Tibial artery (tissue), 4 donors: ENCODE results near the gene CYP39A1.

Source experiments
- DNase-seq, 2 donors: peaks; one replicate each; pipeline ENCODE4 v3.0.0-alpha.2; 2019
- H3K27ac ChIP-seq, 2 donors: fragments of 200-600 bp; sonication (generic) in 1 of 2; 1 replicate in 1 of 2; 2 replicates in 1 of 2; pipeline ENCODE4 v1.5.1; 2018 to 2019; ENCODE audit warnings: mild to moderate bottlenecking in 1 of 2
- H3K27me3 ChIP-seq, 2 donors: fragments of 200-600 bp; sonication (generic) in 1 of 2; one replicate each; pipeline versions ENCODE4 v1.5.1 to v1.6.0; 2016 to 2019
- H3K36me3 ChIP-seq, 3 donors: fragments of 200-600 bp; sonication (generic) in 2 of 3; one replicate each; pipeline ENCODE4 v1.5.1; 2016 to 2019; ENCODE audit warnings: mild to moderate bottlenecking in 2 of 3
- H3K4me1 ChIP-seq, 4 donors: fragments of 200-600 bp; sonication (generic) in 2 of 4; 1 replicate in 3 of 4; 2 replicates in 1 of 4; pipeline ENCODE4 v1.5.1; 2016 to 2019
- H3K4me3 ChIP-seq, 2 donors: fragments of 200-600 bp; sonication (generic) in 1 of 2; 1 replicate in 1 of 2; 2 replicates in 1 of 2; pipeline ENCODE4 v1.5.1; 2018 to 2019; ENCODE audit warnings: mild to moderate bottlenecking in 2 of 2
- H3K9me3 ChIP-seq, 3 donors: fragments of 200-600 bp; sonication (generic) in 1 of 3; one replicate each; pipeline ENCODE4 v1.5.1; 2016 to 2019
- CTCF ChIP-seq, 2 experiments: fragments of 200-600 bp in 1 of 2; fragments of 450-650 bp in 1 of 2; IDR thresholded peaks; one replicate each; pipeline ENCODE4 v1.5.1; 2017 to 2019; ENCODE audit warnings: antibody characterized with exemption in 2 of 2, mild to moderate bottlenecking in 1 of 2, moderate library complexity in 1 of 2
- intact Hi-C: fragments of 100-400 bp; cut with DNase I; formaldehyde crosslinking; loops from one replicate; pipeline ENCODE4 v1.15.0; 2023; ENCODE audit warnings: low total_unique reads

CYP39A1 gene

GRCh38 chr6:46626976-46627375, 25.6 kb downstream of the CYP39A1 start:
- no peaks in the 10 kb centered on the region for H3K36me3 ChIP-seq
- H3K27me3 ChIP-seq = no peaks in the 10 kb centered on the region
- no peak overlapping the region for H3K4me3 ChIP-seq
- no peak for DNase-seq
- H3K27ac ChIP-seq = peak overlapping the region in 1 of 2 donors; percentile 32
- no peak for TF ChIP-seq CTCF (IDR thresholded peaks at IDR 0.05)
- intact Hi-C loops = loop anchor here (5.0 to 10.0 kb wide), 3 partner anchors 132 to 532 kb away; partner anchors contain the start of gene RCAN2
- peaks cover 0 to 3% (median 0%) of the 10 kb centered on the region in 3 donors for H3K9me3 ChIP-seq
- peaks cover 0 to 11% (median 6%) of the 10 kb centered on the region in 4 donors for H3K4me1 ChIP-seq

- intact Hi-C loops = loop anchor here (5.0 to 10.0 kb wide), 3 partner anchors 132 to 532 kb away; partner anchors contain the start of gene RCAN2
- peak; percentile 65 to 88 for TF ChIP-seq CTCF (IDR thresholded peaks at IDR 0.05)
- H3K9me3 ChIP-seq = peaks cover 0 to 6% (median 0%) of the 10 kb centered on the region in 3 donors
- H3K27ac ChIP-seq = peak overlapping the region; percentile 32 to 34
- no peak for DNase-seq
- H3K27me3 ChIP-seq = no peaks in the 10 kb centered on the region
- H3K4me1 ChIP-seq = peaks cover 0 to 11% (median 6%) of the 10 kb centered on the region in 4 donors
- no peaks in the 10 kb centered on the region for H3K36me3 ChIP-seq
- peak overlapping the region; percentile 26 to 29 for H3K4me3 ChIP-seq
Observed at GRCh38 chr6:46626228-46626909, 26.2 kb downstream of the CYP39A1 start.

- intact Hi-C loops = no loop called here
- Histone ChIP-seq H3K4me3 (no peak overlapping the region), H3K27me3 (no peaks in the 10 kb centered on the region), H3K9me3 (peaks cover 0 to 6% (median 0%) of the 10 kb centered on the region in 3 donors), H3K4me1 (no peaks in the 10 kb centered on the region), H3K27ac (no peak overlapping the region), H3K36me3 (no peaks in the 10 kb centered on the region)
- no peak for DNase-seq
- no peak for TF ChIP-seq CTCF (IDR thresholded peaks at IDR 0.05)
Observed at GRCh38 chr6:46618726-46619125, 33.9 kb downstream of the CYP39A1 start.

GRCh38 chr6:46612645-46613044, 40.0 kb downstream of the CYP39A1 start:
- Histone ChIP-seq H3K36me3 (no peaks in the 10 kb centered on the region), H3K4me1 (peaks cover 0 to 18% (median 2%) of the 10 kb centered on the region in 4 donors), H3K27ac (peak overlapping the region in 1 of 2 donors; percentile 64), H3K27me3 (no peaks in the 10 kb centered on the region), H3K4me3 (no peak overlapping the region), H3K9me3 (no peaks in the 10 kb centered on the region)
- no peak for TF ChIP-seq CTCF (IDR thresholded peaks at IDR 0.05)
- intact Hi-C loops = no loop called here
- peak; percentile 39 to 82 for DNase-seq

GRCh38 chr6:46610862-46611553, 41.6 kb downstream of the CYP39A1 start:
- Histone ChIP-seq H3K4me3 (no peak overlapping the region), H3K9me3 (no peaks in the 10 kb centered on the region), H3K36me3 (no peaks in the 10 kb centered on the region), H3K4me1 (peaks cover 0 to 35% (median 7%) of the 10 kb centered on the region in 4 donors), H3K27ac (peak overlapping the region in 1 of 2 donors; percentile 14), H3K27me3 (no peaks in the 10 kb centered on the region)
- TF ChIP-seq CTCF (IDR thresholded peaks at IDR 0.05) = no peak
- intact Hi-C loops = no loop called here
- DNase-seq = no peak
